Measurements from ENCODE around the gene SLC17A6. TPM values are rescaled to one million over a fixed set of nuclear protein-coding genes. Genes with fewer than 3 reads are reported as not detected.

The SLC17A6 gene
- total RNA-seq, 1 experiment from 2014 or later: not detected

DNA sequence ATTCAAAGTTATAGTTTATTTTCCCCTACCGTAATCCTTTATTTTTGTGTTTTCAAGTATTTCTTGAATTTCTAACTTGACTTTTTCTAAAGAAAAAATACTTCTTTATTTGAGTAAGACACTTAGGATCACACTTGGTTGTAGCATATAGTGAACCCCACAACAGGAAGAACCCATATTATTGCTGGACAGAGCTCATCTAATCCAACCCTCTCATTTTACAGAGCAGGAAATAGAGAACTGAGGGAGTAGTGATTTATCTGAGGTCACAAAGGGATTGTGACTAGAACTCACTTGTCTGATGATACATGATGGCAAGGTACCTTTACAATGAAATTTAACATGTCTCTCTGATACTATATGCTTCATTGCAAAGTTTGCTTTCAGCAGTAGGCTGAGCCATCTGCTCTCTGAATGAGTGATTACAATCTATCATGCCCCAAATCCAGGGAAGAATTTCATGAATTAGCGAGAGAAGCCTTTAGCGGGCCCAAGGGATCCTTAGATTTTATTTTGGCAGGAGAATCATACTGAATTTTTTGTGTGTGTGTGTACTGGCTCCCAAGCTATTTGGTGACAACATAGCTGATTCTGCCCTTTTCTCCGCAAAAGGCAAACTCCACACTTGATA, 9.8 kb downstream of the SLC17A6 start:
- Histone ChIP-seq H3K9me2 (ENCODE audit: insufficient read depth) (no peaks in the 10 kb centered on the region), H3K27ac (no peak overlapping the region), H3K27me3 (ENCODE audit: insufficient read depth, low read depth) (peaks cover 17% of the 10 kb centered on the region), H3K4me3 (no peak overlapping the region), H4K20me1 (ENCODE audit: insufficient read depth) (no peaks in the 10 kb centered on the region), H3K36me3 (ENCODE audit: low read depth) (no peaks in the 10 kb centered on the region), H3F3A (ENCODE audit: insufficient read depth, low read depth) (no peaks in the 10 kb centered on the region), H3K4me1 (replicated peaks; ENCODE audit: insufficient read depth) (no peaks in the 10 kb centered on the region), H3K79me2 (ENCODE audit: low read depth) (no peaks in the 10 kb centered on the region), H3K9me3 (ENCODE audit: insufficient read depth, low read depth) (no peaks in the 10 kb centered on the region), H2AFZ (no peak overlapping the region), H3K4me2 (no peak overlapping the region)
- no peak for DNase-seq
- CTCF ChIA-PET: no interaction called here
- POLR2A ChIA-PET (ENCODE audit: unreplicated experiment): no interaction called here
- intact Hi-C loops (cut with micrococcal nuclease; ENCODE audit: unreplicated experiment): no loop called here
- TF ChIP-seq EZH2 (IDR thresholded peaks at IDR 0.05; ENCODE audit: low read depth): no peak
- TF ChIP-seq, protein P1, sequence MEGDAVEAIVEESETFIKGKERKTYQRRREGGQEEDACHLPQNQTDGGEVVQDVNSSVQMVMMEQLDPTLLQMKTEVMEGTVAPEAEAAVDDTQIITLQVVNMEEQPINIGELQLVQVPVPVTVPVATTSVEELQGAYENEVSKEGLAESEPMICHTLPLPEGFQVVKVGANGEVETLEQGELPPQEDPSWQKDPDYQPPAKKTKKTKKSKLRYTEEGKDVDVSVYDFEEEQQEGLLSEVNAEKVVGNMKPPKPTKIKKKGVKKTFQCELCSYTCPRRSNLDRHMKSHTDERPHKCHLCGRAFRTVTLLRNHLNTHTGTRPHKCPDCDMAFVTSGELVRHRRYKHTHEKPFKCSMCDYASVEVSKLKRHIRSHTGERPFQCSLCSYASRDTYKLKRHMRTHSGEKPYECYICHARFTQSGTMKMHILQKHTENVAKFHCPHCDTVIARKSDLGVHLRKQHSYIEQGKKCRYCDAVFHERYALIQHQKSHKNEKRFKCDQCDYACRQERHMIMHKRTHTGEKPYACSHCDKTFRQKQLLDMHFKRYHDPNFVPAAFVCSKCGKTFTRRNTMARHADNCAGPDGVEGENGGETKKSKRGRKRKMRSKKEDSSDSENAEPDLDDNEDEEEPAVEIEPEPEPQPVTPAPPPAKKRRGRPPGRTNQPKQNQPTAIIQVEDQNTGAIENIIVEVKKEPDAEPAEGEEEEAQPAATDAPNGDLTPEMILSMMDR (conservative IDR thresholded peaks at IDR 0.05): no peak
- no TSS peak for BruUV-seq (replicated peaks)

DNA sequence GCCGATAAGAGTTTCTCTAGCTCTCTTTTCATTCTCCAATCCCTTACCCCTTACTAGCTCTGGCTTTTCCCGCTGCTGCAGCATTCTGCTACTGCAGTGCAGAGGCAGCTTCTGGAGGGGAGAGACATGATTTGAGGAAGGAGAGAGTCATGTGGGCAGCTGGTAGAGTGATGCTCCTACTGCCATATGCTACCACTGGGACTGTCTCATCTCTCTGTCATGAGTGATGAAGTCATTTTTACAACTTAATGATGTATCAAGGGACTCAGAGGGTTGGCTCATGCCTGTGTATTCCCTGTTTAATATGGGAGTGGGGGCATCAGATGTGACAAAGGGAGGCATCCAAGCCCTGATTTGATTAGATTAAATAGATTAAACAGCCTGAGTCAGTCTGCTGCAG, 11.3 kb downstream of the SLC17A6 start:
- no TSS peak for BruUV-seq (replicated peaks)
- no peak overlapping the region for H3K4me3 ChIP-seq
- no peaks in the 10 kb centered on the region for H3K9me2 ChIP-seq (ENCODE audit: insufficient read depth)
- H3K4me1 ChIP-seq (replicated peaks; ENCODE audit: insufficient read depth): no peaks in the 10 kb centered on the region
- no peak overlapping the region for H2AFZ ChIP-seq
- intact Hi-C loops (cut with micrococcal nuclease; ENCODE audit: unreplicated experiment): no loop called here
- H3K27me3 ChIP-seq (ENCODE audit: insufficient read depth, low read depth): peaks cover 3% of the 10 kb centered on the region
- ChIA-PET POLR2A (ENCODE audit: unreplicated experiment) (no interaction called here), CTCF (no interaction called here)
- no peaks in the 10 kb centered on the region for H3K36me3 ChIP-seq (ENCODE audit: low read depth)
- DNase-seq: no peak
- H3K79me2 ChIP-seq (ENCODE audit: low read depth): no peaks in the 10 kb centered on the region
- H3F3A ChIP-seq (ENCODE audit: insufficient read depth, low read depth): no peaks in the 10 kb centered on the region
- H4K20me1 ChIP-seq (ENCODE audit: insufficient read depth): no peaks in the 10 kb centered on the region
- no peak overlapping the region for H3K4me2 ChIP-seq
- no peak overlapping the region for H3K27ac ChIP-seq
- no peak for TF ChIP-seq EZH2 (IDR thresholded peaks at IDR 0.05; ENCODE audit: low read depth)
- TF ChIP-seq, protein P1 (conservative IDR thresholded peaks at IDR 0.05): no peak
- H3K9me3 ChIP-seq (ENCODE audit: insufficient read depth, low read depth): no peaks in the 10 kb centered on the region

DNA sequence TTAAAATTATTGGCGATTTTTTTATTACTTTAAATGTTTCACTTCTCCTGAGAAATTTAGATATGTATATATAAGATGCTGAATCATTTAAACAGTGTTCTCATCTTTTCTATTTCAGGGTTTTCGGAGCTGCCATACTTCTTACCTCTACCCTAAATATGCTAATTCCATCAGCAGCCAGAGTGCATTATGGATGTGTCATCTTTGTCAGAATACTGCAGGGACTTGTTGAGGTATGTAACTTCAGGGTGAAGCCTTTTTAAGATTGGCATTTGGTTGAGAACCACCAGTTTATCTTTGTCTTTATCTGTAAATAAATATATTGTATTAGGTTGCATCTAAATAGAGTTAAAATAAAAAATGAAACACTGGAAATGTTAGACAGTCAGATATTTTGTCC, 21.1 kb downstream of the SLC17A6 start:
- CTCF ChIA-PET: no interaction called here
- BruUV-seq (replicated peaks): no TSS peak
- no peak for DNase-seq

More for the DNA sequence above, 21.1 kb downstream of the SLC17A6 start:
- Histone ChIP-seq H3K4me3 (no peak overlapping the region), H3K79me2 (ENCODE audit: low read depth) (no peaks in the 10 kb centered on the region), H2AFZ (no peak overlapping the region), H3K27me3 (ENCODE audit: insufficient read depth, low read depth) (no peaks in the 10 kb centered on the region), H3K9me3 (ENCODE audit: insufficient read depth, low read depth) (no peaks in the 10 kb centered on the region), H3K9me2 (ENCODE audit: insufficient read depth) (no peaks in the 10 kb centered on the region), H3F3A (ENCODE audit: insufficient read depth, low read depth) (no peaks in the 10 kb centered on the region), H3K4me2 (no peak overlapping the region), H4K20me1 (ENCODE audit: insufficient read depth) (no peaks in the 10 kb centered on the region), H3K27ac (no peak overlapping the region), H3K36me3 (ENCODE audit: low read depth) (no peaks in the 10 kb centered on the region), H3K4me1 (replicated peaks; ENCODE audit: insufficient read depth) (no peaks in the 10 kb centered on the region)
- TF ChIP-seq, protein P1 (conservative IDR thresholded peaks at IDR 0.05): no peak
- TF ChIP-seq EZH2 (IDR thresholded peaks at IDR 0.05; ENCODE audit: low read depth): no peak
- intact Hi-C loops (cut with micrococcal nuclease; ENCODE audit: unreplicated experiment): no loop called here
- POLR2A ChIA-PET (ENCODE audit: unreplicated experiment): no interaction called here

Measured in PC-9 (cell line).